MM.1S (cell line): ENCODE data around the gene FAM227B.
"Not testable (repeated sequence)": the region's sequence is repeated elsewhere in the genome, so short reads cannot be mapped to it uniquely, and the experiment has no call there.

Experiments used
- EZH2 ChIP-seq: fragments of 300-600 bp; sonication (generic); optimal IDR thresholded peaks from 2 replicates; pipeline ENCODE3; 2017; ENCODE audit warnings: low read depth, mild to moderate bottlenecking, antibody characterized with exemption, low read length, mixed read lengths
- TF ChIP-seq, protein P1 (sequence below): fragments of 300-600 bp; sonication (generic); IDR thresholded peaks from 2 replicates; pipeline ENCODE4 v1.5.1; 2016; ENCODE audit warnings: antibody characterized with exemption, low read length, mixed read lengths

DNA sequence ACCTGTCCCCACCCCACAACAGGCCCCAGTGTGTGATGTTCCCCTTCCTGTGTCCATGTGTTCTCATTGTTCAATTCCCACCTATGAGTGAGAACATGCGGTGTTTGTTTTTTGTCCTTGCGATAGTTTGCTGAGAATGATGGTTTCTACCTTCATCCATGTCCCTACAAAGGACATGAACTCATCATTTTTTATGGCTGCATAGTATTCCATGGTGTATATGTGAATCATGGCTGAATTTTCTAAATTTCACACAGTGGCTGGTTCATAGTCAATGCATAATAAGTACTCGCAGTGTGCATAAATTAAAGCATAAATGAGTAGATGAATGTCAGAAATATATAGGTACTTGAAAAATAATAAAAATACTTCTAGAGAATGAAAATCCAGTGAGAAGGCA is 8.4 kb downstream of the FAM227B start:
- not testable (repeated sequence) for TF ChIP-seq EZH2
- TF ChIP-seq, protein P1, sequence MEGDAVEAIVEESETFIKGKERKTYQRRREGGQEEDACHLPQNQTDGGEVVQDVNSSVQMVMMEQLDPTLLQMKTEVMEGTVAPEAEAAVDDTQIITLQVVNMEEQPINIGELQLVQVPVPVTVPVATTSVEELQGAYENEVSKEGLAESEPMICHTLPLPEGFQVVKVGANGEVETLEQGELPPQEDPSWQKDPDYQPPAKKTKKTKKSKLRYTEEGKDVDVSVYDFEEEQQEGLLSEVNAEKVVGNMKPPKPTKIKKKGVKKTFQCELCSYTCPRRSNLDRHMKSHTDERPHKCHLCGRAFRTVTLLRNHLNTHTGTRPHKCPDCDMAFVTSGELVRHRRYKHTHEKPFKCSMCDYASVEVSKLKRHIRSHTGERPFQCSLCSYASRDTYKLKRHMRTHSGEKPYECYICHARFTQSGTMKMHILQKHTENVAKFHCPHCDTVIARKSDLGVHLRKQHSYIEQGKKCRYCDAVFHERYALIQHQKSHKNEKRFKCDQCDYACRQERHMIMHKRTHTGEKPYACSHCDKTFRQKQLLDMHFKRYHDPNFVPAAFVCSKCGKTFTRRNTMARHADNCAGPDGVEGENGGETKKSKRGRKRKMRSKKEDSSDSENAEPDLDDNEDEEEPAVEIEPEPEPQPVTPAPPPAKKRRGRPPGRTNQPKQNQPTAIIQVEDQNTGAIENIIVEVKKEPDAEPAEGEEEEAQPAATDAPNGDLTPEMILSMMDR = not testable (repeated sequence)
